ENCODE results near the gene PPP1R3D.
"Not testable (repeated sequence)": the region's sequence is repeated elsewhere in the genome, so short reads cannot be mapped to it uniquely, and the experiment has no call there.

The PPP1R3D gene

DNA sequence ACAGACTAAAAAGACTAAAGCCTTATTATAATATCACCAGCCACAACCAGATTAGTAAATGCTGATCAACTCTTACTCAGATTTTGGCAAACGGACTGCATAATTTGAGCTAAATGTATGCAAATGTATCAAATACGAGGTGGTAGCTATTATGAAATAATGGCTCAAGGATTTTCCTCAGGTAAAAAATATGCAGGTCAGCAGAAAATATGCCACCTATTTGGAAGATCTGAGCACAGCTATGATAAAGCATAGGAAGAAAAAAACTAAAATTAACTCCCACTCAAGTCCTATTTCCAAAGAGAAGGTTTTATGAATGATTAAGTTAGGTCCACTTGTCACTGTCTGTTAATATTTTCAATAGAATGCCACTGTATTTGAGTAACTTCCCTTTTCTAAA, 29.1 kb downstream of the PPP1R3D start:
- DNase-seq, result no peak

DNA sequence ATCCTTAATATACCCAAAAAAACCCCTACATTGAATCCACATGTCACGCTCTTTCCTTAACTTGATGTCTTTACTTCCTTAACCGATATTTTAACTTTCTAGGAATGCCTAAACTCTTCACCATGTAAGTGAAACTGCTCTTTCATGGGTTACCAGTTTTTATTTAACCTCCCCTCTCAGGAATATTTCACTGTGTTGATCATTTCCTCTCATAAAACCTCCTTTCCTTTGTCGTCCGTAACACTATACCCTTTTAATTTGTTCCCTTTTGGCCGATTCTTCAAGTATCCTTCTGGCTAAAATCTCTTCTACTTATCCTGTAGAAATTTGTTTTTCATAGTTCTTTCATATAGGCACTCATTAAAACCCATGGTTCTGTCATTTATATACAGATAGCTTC, 31.2 kb downstream of the PPP1R3D start:
- DNase-seq, result no peak

DNA sequence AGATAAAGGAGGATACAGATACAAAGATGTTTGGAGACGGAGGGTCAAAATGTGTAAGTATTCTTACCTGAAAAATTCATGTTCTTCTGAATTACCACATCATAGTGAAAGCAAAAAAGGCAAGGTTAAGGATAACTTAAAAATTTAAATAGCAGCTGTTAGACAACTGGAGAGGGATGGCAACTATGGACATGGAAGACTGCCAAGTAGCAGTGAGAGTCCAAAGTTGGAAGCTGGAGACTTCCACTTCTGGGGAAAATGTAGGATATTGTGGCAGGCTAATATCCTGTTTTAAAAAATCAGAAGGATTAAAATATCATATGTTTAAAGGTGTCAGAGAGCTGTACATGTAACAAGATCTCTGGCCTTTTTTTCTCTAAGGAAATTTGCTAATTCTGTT, 36.5 kb downstream of the PPP1R3D start:
- no peak for DNase-seq

GRCh38 chr20:59902470-59902869, 37.6 kb downstream of the PPP1R3D start:
- no peak for DNase-seq

DNA sequence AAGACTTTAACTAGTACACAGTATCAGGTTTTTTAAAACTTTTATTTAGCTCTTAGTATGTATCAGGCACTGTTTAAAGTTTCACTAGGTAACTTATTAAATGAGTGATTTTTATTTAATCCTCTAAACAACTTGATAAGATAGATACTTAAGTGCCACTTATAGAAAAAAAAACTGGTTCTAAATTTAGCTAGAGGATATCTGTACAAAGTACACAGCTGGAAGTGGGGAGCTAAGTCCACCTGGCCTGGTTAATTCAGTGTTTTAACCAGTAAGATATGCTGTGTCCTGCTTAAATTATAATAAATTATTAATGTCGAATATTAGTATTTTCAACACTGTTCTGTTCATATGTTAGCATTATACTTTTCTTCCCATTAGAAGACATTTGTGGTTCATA, 44.2 kb downstream of the PPP1R3D start:
- no peak for DNase-seq

- no peak for DNase-seq
These were observed 48.5 kb downstream of the PPP1R3D start for GRCh38 chr20:59891581-59891980.

DNA sequence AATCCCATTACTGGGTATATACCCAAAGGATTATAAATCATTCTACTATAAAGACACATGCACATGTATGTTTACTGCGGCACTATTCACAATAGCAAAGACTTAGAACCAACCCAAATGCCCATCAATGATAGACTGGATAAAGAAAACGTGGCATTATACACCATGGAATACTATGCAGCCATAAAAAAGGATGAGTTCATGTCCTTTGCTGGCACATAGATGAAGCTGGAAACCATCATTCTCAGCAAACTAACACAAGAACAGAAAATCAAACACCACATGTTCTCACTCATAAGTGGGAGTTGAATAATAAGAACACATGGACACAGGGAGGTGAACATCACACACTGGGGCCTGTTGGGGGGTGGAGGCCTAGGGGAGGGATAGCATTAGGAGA, 50.1 kb downstream of the PPP1R3D start:
- not testable (repeated sequence) for DNase-seq

DNA sequence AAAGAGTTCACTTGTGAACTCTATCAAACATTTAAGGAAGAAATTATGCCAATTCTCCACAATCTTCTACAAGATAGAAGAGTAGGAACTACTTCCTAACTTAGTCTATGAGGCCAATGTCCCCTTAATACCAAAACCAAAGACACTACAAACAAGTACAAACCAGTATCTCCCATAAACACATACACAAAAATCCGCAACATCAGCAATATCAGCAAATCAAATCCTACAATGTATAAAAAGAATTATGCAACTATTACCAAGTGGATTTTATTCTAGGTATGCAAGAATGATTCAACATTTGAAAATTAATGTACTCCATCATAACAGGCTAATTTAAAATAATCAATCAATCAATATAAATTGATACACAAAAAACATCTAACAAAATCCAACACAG, 52.1 kb downstream of the PPP1R3D start:
- DNase-seq, result no peak

All from NCI-H1105 treated with DMSO at 0.1 percent for 48 hours (cell line).